Trophoblast cell (in vitro differentiated cells and primary cell): ENCODE data around the gene CYP26B1.

Source experiments
- DNase-seq, 2 donors: peaks; one replicate each; pipeline ENCODE4 v3.0.0-alpha.2; 2016
- H2AFZ ChIP-seq: 2 replicates; pipeline ENCODE4 v1.6.1; 2013; ENCODE audit warnings: low read length, moderate library complexity, mild to moderate bottlenecking; ENCODE audit not compliant: insufficient read depth, poor library complexity
- H2AK5ac ChIP-seq: 2 replicates; pipeline ENCODE4 v1.6.1; 2013; ENCODE audit warnings: mild to moderate bottlenecking, low read length
- H2BK120ac ChIP-seq: 2 replicates; pipeline ENCODE4 v1.6.1; 2013; ENCODE audit warnings: low read length, mild to moderate bottlenecking, moderate library complexity; ENCODE audit not compliant: insufficient read depth, poor library complexity
- H2BK12ac ChIP-seq: 2 replicates; pipeline ENCODE4 v1.6.1; 2013; ENCODE audit warnings: mild to moderate bottlenecking, low read length, moderate library complexity
- H2BK5ac ChIP-seq: 2 replicates; pipeline ENCODE4 v1.6.1; 2013; ENCODE audit warnings: low read length, low read depth, moderate library complexity, mild to moderate bottlenecking; ENCODE audit not compliant: poor library complexity
- H3K14ac ChIP-seq: 2 replicates; pipeline ENCODE4 v1.6.1; 2013; ENCODE audit warnings: mild to moderate bottlenecking, low read length
- H3K18ac ChIP-seq: 2 replicates; pipeline ENCODE4 v1.6.1; 2013; ENCODE audit warnings: mild to moderate bottlenecking, low read length
- H3K23ac ChIP-seq: 2 replicates; pipeline ENCODE4 v1.6.1; 2013; ENCODE audit warnings: low read length
- H3K27ac ChIP-seq: 2 replicates; pipeline ENCODE4 v1.5.1; 2013; ENCODE audit warnings: low read depth, mild to moderate bottlenecking, inconsistent platforms, low read length, moderate library complexity
- H3K27me3 ChIP-seq: 2 replicates; pipeline ENCODE4 v1.6.1; 2013; ENCODE audit warnings: inconsistent platforms, mild to moderate bottlenecking, low read length, moderate library complexity; ENCODE audit not compliant: insufficient read depth
- H3K36me3 ChIP-seq, 2 experiments: 1 replicate in 1 of 2; 2 replicates in 1 of 2; pipeline ENCODE4 v1.6.1; 2013; ENCODE audit warnings: low read length in 2 of 2, mild to moderate bottlenecking in 2 of 2, moderate library complexity in 1 of 2; ENCODE audit not compliant: insufficient read depth in 2 of 2, control insufficient read depth in 1 of 2
- H3K4ac ChIP-seq: 2 replicates; pipeline ENCODE4 v1.6.1; 2013; ENCODE audit warnings: low read depth, mild to moderate bottlenecking, low read length, moderate library complexity
- H3K4me1 ChIP-seq, 2 experiments: 1 replicate in 1 of 2; 2 replicates in 1 of 2; pipeline ENCODE4 v1.6.1; 2013; ENCODE audit warnings: low read length in 2 of 2, mild to moderate bottlenecking in 2 of 2, moderate library complexity in 1 of 2; ENCODE audit not compliant: insufficient read depth in 2 of 2, control insufficient read depth in 1 of 2
- H3K4me2 ChIP-seq: 2 replicates; pipeline ENCODE4 v1.6.1; 2013; ENCODE audit warnings: inconsistent platforms, mild to moderate bottlenecking, low read length, moderate library complexity
- H3K4me3 ChIP-seq: 2 replicates; pipeline ENCODE4 v1.5.1; 2013; ENCODE audit warnings: mild to moderate bottlenecking, low read depth, low read length, inconsistent platforms
- H3K79me1 ChIP-seq: one replicate; pipeline ENCODE4 v1.6.1; 2013; ENCODE audit warnings: low read length
- H3K79me2 ChIP-seq: 2 replicates; pipeline ENCODE4 v1.6.1; 2013; ENCODE audit warnings: low read length, mild to moderate bottlenecking; ENCODE audit not compliant: control insufficient read depth, insufficient read depth, poor library complexity
- H3K9ac ChIP-seq: 2 replicates; pipeline ENCODE4 v1.6.1; 2013; ENCODE audit warnings: mild to moderate bottlenecking, low read length
- H3K9me3 ChIP-seq: 2 replicates; pipeline ENCODE4 v1.6.1; 2013; ENCODE audit warnings: low read depth, mild to moderate bottlenecking, control low read depth, inconsistent platforms, low read length; ENCODE audit not compliant: insufficient read depth
- H4K12ac ChIP-seq: 2 replicates; pipeline ENCODE4 v1.6.1; 2013; ENCODE audit warnings: low read depth, mild to moderate bottlenecking, low read length, moderate library complexity
- H4K8ac ChIP-seq: 2 replicates; pipeline ENCODE4 v1.6.1; 2013; ENCODE audit warnings: low read depth, mild to moderate bottlenecking, low read length, moderate library complexity
- H4K91ac ChIP-seq: one replicate; pipeline ENCODE4 v1.6.1; 2013; ENCODE audit warnings: low read depth, mild to moderate bottlenecking, low read length, moderate library complexity
- WGBS: extraction: QIAGEN DNeasy Blood & Tissue Kit; methylation state at CpG from one replicate; pipeline ENCODE4 v1.1.7; 2013; ENCODE audit warnings: missing lambda C conversion rate; ENCODE audit not compliant: insufficient read length, insufficient coverage; ENCODE audit errors: extremely low coverage; 5-methylcytosine and 5-hydroxymethylcytosine counted together

CYP26B1 gene

DNA sequence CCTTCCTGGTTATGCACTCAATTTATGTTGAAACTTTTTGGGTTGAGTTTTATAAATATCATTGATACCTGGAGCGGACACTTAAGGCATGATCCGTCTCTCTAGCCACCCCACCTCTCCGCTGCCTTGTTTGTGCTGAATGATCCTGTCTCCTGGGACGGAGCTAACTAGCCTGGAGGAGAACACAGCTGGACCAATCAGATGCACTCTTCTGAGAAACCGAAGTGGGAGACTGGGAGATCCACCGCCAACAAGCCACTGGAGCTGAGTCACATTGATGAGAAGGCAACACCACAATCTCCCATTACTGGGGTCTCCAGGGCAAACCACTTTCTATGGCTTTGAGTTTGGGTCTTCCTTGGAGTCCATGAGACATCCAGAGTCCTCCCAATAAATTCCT is 29.3 kb downstream of the CYP26B1 start:
- no CpG with 5 or more reads among the region's 6 CpGs for WGBS
- no peak overlapping the region for H3K27ac ChIP-seq
- H4K91ac ChIP-seq, result no peak overlapping the region
- H4K8ac ChIP-seq, result no peak overlapping the region
- no peak overlapping the region for H2BK120ac ChIP-seq
- no peak overlapping the region for H3K23ac ChIP-seq
- H3K27me3 ChIP-seq, result no peaks in the 10 kb centered on the region
- H3K9ac ChIP-seq, result no peak overlapping the region
- H2AK5ac ChIP-seq, result no peak overlapping the region
- no peak overlapping the region for H3K18ac ChIP-seq
- no peak overlapping the region for H2AFZ ChIP-seq
- H3K4ac ChIP-seq, result no peak overlapping the region
- H3K4me1 ChIP-seq, result peaks cover 21 to 25% of the 10 kb centered on the region in 2 experiments
- H3K4me3 ChIP-seq, result no peak overlapping the region
- no peaks in the 10 kb centered on the region for H3K9me3 ChIP-seq
- H3K36me3 ChIP-seq, result no peaks in the 10 kb centered on the region
- no peaks in the 10 kb centered on the region for H3K79me2 ChIP-seq
- no peak overlapping the region for H2BK12ac ChIP-seq
- H3K79me1 ChIP-seq, result peaks cover 11% of the 10 kb centered on the region
- H3K14ac ChIP-seq, result no peak overlapping the region
- H3K4me2 ChIP-seq, result no peak overlapping the region
- DNase-seq, result no peak
- H4K12ac ChIP-seq, result no peak overlapping the region
- H2BK5ac ChIP-seq, result no peak overlapping the region

DNA sequence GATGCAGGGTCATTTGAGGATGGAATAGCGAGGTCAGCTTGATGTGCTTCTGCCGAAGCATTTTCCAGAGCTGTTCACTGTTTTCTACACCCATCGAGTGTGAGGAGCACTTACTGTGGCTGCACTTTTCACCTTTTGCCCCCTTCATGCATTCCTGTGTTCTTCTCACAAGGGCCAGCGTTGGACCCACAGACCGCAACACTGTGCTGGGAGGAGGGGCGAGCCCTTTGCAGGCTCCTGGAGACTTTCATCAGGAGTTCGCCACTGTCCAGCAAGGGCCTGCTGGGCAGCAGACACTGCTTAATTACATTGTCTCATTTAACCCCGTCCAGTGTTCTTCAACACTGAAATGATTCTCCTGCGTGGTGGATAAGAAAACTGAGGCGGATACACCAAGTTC is 29.9 kb downstream of the CYP26B1 start:
- no peak overlapping the region for H2BK5ac ChIP-seq
- no peak overlapping the region for H4K91ac ChIP-seq
- peaks cover 11% of the 10 kb centered on the region for H3K79me1 ChIP-seq
- no peak overlapping the region for H3K14ac ChIP-seq
- H4K12ac ChIP-seq, result no peak overlapping the region
- H3K4me2 ChIP-seq, result no peak overlapping the region
- no peak overlapping the region for H2AK5ac ChIP-seq
- no peak overlapping the region for H3K23ac ChIP-seq
- no peak overlapping the region for H3K9ac ChIP-seq
- H3K4me3 ChIP-seq, result no peak overlapping the region
- H3K27me3 ChIP-seq, result no peaks in the 10 kb centered on the region
- no peak for DNase-seq
- H3K9me3 ChIP-seq, result no peaks in the 10 kb centered on the region
- H2BK12ac ChIP-seq, result no peak overlapping the region
- no peak overlapping the region for H3K4ac ChIP-seq
- no CpG with 5 or more reads among the region's 10 CpGs for WGBS
- H3K18ac ChIP-seq, result no peak overlapping the region
- H3K36me3 ChIP-seq, result no peaks in the 10 kb centered on the region
- H4K8ac ChIP-seq, result no peak overlapping the region
- H3K27ac ChIP-seq, result no peak overlapping the region
- no peaks in the 10 kb centered on the region for H3K79me2 ChIP-seq
- peaks cover 21 to 25% of the 10 kb centered on the region in 2 experiments for H3K4me1 ChIP-seq
- H2AFZ ChIP-seq, result no peak overlapping the region
- no peak overlapping the region for H2BK120ac ChIP-seq

DNA sequence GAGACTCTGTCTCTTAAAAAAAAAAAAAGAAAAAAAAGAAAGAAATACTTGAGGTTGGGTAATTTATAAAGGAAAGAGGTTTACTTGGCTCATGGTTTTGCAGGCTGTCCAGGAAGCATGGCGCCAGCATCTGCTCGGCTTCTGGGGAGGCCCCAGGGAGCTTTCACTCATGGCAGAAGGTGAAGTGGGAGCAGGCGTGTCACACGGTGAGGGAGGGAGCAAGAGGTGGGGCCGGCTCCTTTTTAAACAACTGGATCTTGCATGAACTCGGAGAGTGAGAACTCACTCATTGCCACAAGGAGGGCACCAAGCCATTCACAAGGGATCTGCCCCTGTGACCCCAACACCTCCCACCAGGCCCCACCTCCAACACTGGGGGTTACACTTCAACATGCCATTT is 30.6 kb downstream of the CYP26B1 start:
- Histone ChIP-seq H3K79me1 (peaks cover 11% of the 10 kb centered on the region), H4K8ac (no peak overlapping the region), H2BK120ac (no peak overlapping the region), H3K36me3 (no peaks in the 10 kb centered on the region), H3K9ac (no peak overlapping the region), H3K4me3 (no peak overlapping the region), H3K14ac (no peak overlapping the region), H4K12ac (no peak overlapping the region), H2AK5ac (no peak overlapping the region), H3K4me2 (no peak overlapping the region), H2BK12ac (no peak overlapping the region), H2BK5ac (no peak overlapping the region), H3K79me2 (no peaks in the 10 kb centered on the region), H2AFZ (no peak overlapping the region), H4K91ac (no peak overlapping the region), H3K23ac (no peak overlapping the region), H3K9me3 (no peaks in the 10 kb centered on the region), H3K27ac (no peak overlapping the region), H3K4me1 (peaks cover 21 to 25% of the 10 kb centered on the region in 2 experiments), H3K4ac (no peak overlapping the region), H3K27me3 (no peaks in the 10 kb centered on the region), H3K18ac (no peak overlapping the region)
- no peak for DNase-seq
- WGBS, result no CpG with 5 or more reads among the region's 6 CpGs

DNA sequence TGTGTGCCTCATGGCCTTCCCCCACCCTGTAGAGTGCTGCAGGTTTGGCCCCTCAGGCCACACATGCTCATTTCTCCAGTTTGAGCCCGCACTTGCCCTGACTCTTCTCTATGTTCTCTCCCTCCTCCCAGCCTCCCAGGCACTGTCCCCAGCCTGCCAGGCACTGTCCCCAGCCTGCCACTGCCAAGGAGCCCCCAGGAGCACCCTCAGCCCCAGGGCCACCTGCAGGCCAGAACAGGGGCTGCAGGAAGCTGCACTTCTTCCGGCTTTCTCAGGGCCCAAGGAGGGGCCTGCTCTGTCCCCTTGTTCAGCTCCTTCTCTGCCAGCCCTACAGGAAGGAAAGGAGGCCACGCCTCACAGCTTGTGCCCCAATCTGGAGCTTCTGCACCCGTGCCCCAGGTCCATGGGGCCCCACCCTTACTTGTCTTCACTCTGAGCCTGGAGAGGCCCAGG is 31.6 kb downstream of the CYP26B1 start:
- no peak overlapping the region for H3K23ac ChIP-seq
- no peak overlapping the region for H3K4me3 ChIP-seq
- H2AK5ac ChIP-seq, result peak overlapping the region; percentile 10
- peak overlapping the region; percentile 13 for H3K18ac ChIP-seq
- peaks cover under 1% of the 10 kb centered on the region for H3K9me3 ChIP-seq
- peaks cover 11% of the 10 kb centered on the region for H3K79me1 ChIP-seq
- WGBS, result no CpG with 5 or more reads among the region's 4 CpGs
- H2BK120ac ChIP-seq, result peak overlapping the region; percentile 18
- no peak overlapping the region for H4K12ac ChIP-seq
- no peak overlapping the region for H3K4ac ChIP-seq
- no peak overlapping the region for H2AFZ ChIP-seq
- H4K8ac ChIP-seq, result no peak overlapping the region
- peak overlapping the region; percentile 46 for H3K4me2 ChIP-seq
- peak overlapping the region; percentile 84 for H4K91ac ChIP-seq
- no peak overlapping the region for H3K9ac ChIP-seq
- H3K27ac ChIP-seq, result peak overlapping the region; percentile 79
- DNase-seq, result peak; percentile 67 to 85
- H3K79me2 ChIP-seq, result no peaks in the 10 kb centered on the region
- peak overlapping the region; percentile 41 for H2BK12ac ChIP-seq
- peaks cover 21 to 25% of the 10 kb centered on the region in 2 experiments for H3K4me1 ChIP-seq
- no peaks in the 10 kb centered on the region for H3K36me3 ChIP-seq
- H2BK5ac ChIP-seq, result no peak overlapping the region
- H3K14ac ChIP-seq, result peak overlapping the region; percentile 18
- H3K27me3 ChIP-seq, result no peaks in the 10 kb centered on the region
